GM23338 (cell line): Measurements from ENCODE around the gene KLRK1.

Source experiments
- CREB1 ChIP-seq: fragments of 250-450 bp; sonication (Bioruptor Pico); IDR thresholded peaks from 2 replicates; pipeline ENCODE4 v1.5.0; 2020; ENCODE audit warnings: low read depth, mild to moderate bottlenecking, moderate library complexity
- EZH2 ChIP-seq: fragments of 200-600 bp; sonication (generic); IDR thresholded peaks from one replicate; pipeline ENCODE4 v1.8.0; 2017; ENCODE audit warnings: antibody characterized with exemption, mild to moderate bottlenecking, low read depth; ENCODE audit not compliant: unreplicated experiment
- EZH2phosphoT487 ChIP-seq: fragments of 200-600 bp; sonication (generic); IDR thresholded peaks from one replicate; pipeline ENCODE4 v1.8.1; 2018; ENCODE audit warnings: antibody characterized with exemption; ENCODE audit not compliant: unreplicated experiment
- JUNB ChIP-seq: IDR thresholded peaks from one replicate; pipeline ENCODE4 v1.6.1; 2016; ENCODE audit warnings: antibody characterized with exemption; ENCODE audit not compliant: unreplicated experiment
- NANOG ChIP-seq: IDR thresholded peaks from 2 replicates; pipeline ENCODE4 v1.6.1; 2016; ENCODE audit warnings: antibody characterized with exemption, borderline replicate concordance
- POLR2AphosphoS5 ChIP-seq: IDR thresholded peaks from 2 replicates; pipeline ENCODE4 v1.6.1; 2016; ENCODE audit warnings: antibody characterized with exemption, low read depth
- ZNF114 ChIP-seq: fragments of 250-450 bp; sonication (Bioruptor Pico); IDR thresholded peaks from 2 replicates; pipeline ENCODE4 v1.5.0; 2020; ENCODE audit warnings: mild to moderate bottlenecking, moderate library complexity
- ZNF462 ChIP-seq: fragments of 250-450 bp; sonication (Bioruptor Pico); IDR thresholded peaks from 2 replicates; pipeline ENCODE4 v1.5.0; 2020; ENCODE audit warnings: mild to moderate bottlenecking, moderate library complexity
- TF ChIP-seq, protein P1 (sequence below), 2 experiments: fragments of 200-600 bp in 1 of 2; sonication (generic) in 1 of 2; conservative IDR thresholded peaks; 2 replicates each; pipeline versions ENCODE4 v1.5.1 to v1.6.1; 2016 to 2017; ENCODE audit warnings: antibody characterized with exemption in 2 of 2, low read depth in 2 of 2, mild to moderate bottlenecking in 2 of 2, moderate library complexity in 1 of 2
- TF ChIP-seq, protein P2 (sequence below): IDR thresholded peaks from one replicate; pipeline ENCODE4 v1.6.1; 2018; ENCODE audit warnings: antibody characterized with exemption; ENCODE audit not compliant: unreplicated experiment

DNA sequence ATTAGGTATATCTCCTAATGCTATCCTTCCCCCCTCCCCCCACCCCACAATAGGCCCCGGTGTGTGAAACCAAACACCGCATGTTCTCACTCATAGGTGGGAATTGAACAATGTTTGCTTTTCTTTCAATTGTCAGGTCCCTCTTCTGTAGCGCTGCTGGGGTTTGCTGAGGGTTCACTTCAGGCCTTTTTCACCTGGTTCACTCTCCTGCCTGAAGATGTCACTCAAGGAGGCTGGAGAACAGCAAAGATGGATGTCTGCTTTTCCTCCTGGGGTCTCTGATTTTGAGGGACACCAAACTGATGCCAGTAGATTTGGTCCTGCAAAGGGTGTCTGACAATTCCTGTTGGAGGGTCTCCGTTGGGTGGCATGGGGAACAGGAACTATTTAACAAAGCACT is 35.8 kb downstream of the KLRK1 start:
- TF ChIP-seq, protein P1, sequence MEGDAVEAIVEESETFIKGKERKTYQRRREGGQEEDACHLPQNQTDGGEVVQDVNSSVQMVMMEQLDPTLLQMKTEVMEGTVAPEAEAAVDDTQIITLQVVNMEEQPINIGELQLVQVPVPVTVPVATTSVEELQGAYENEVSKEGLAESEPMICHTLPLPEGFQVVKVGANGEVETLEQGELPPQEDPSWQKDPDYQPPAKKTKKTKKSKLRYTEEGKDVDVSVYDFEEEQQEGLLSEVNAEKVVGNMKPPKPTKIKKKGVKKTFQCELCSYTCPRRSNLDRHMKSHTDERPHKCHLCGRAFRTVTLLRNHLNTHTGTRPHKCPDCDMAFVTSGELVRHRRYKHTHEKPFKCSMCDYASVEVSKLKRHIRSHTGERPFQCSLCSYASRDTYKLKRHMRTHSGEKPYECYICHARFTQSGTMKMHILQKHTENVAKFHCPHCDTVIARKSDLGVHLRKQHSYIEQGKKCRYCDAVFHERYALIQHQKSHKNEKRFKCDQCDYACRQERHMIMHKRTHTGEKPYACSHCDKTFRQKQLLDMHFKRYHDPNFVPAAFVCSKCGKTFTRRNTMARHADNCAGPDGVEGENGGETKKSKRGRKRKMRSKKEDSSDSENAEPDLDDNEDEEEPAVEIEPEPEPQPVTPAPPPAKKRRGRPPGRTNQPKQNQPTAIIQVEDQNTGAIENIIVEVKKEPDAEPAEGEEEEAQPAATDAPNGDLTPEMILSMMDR (conservative IDR thresholded peaks at IDR 0.05; ENCODE audit: low read depth in 2 of 2), result peak in 1 of 2 experiments; percentile 9; a peak in 1 of 4 replicates
- TF ChIP-seq POLR2AphosphoS5, result no peak
- TF ChIP-seq ZNF462, result no peak
- TF ChIP-seq, protein P2, sequence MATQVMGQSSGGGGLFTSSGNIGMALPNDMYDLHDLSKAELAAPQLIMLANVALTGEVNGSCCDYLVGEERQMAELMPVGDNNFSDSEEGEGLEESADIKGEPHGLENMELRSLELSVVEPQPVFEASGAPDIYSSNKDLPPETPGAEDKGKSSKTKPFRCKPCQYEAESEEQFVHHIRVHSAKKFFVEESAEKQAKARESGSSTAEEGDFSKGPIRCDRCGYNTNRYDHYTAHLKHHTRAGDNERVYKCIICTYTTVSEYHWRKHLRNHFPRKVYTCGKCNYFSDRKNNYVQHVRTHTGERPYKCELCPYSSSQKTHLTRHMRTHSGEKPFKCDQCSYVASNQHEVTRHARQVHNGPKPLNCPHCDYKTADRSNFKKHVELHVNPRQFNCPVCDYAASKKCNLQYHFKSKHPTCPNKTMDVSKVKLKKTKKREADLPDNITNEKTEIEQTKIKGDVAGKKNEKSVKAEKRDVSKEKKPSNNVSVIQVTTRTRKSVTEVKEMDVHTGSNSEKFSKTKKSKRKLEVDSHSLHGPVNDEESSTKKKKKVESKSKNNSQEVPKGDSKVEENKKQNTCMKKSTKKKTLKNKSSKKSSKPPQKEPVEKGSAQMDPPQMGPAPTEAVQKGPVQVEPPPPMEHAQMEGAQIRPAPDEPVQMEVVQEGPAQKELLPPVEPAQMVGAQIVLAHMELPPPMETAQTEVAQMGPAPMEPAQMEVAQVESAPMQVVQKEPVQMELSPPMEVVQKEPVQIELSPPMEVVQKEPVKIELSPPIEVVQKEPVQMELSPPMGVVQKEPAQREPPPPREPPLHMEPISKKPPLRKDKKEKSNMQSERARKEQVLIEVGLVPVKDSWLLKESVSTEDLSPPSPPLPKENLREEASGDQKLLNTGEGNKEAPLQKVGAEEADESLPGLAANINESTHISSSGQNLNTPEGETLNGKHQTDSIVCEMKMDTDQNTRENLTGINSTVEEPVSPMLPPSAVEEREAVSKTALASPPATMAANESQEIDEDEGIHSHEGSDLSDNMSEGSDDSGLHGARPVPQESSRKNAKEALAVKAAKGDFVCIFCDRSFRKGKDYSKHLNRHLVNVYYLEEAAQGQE, result no peak
- no peak for TF ChIP-seq EZH2phosphoT487
- no peak for TF ChIP-seq EZH2
- no peak for TF ChIP-seq JUNB
- TF ChIP-seq ZNF114 (CRISPR knock-in tag), result no peak
- no peak for TF ChIP-seq NANOG
- no peak for TF ChIP-seq CREB1
